ENCODE results near the gene SSB.
A peak's percentile ranks its signal among the peaks of the same experiment; 100 is the strongest.
"Not testable (repeated sequence)": the region's sequence is repeated elsewhere in the genome, so short reads cannot be mapped to it uniquely, and the experiment has no call there.

Gene SSB

GRCh38 chr2:169798718-169799592 lies at the start of gene SSB:
SSB (plus strand) TSS chr2:169798871; CDS start chr2:169800961, 2,090 bp downstream.
- peak; percentile 83 to 86 for DNase-seq (ENCODE audit: low read depth in 2 of 2)

- DNase-seq (ENCODE audit: low read depth in 2 of 2), result no peak
Measured at GRCh38 chr2:169752752-169753151, 45.9 kb upstream of the SSB start.

- no peak for DNase-seq (ENCODE audit: low read depth in 2 of 2)
Measured at GRCh38 chr2:169755083-169755870, 43.4 kb upstream of the SSB start.

GRCh38 chr2:169756342-169756741 lies 42.3 kb upstream of the SSB start:
- no peak for DNase-seq (ENCODE audit: low read depth in 2 of 2)

GRCh38 chr2:169757356-169757755 lies 41.3 kb upstream of the SSB start:
- no peak for DNase-seq (ENCODE audit: low read depth in 2 of 2)

GRCh38 chr2:169757778-169758177 lies 40.9 kb upstream of the SSB start:
- DNase-seq (ENCODE audit: low read depth in 2 of 2), result no peak

GRCh38 chr2:169759987-169760386 lies 38.7 kb upstream of the SSB start:
- DNase-seq (ENCODE audit: low read depth in 2 of 2), result no peak

- DNase-seq (ENCODE audit: low read depth in 2 of 2), result not testable (repeated sequence)
Measured at GRCh38 chr2:169760798-169761197, 37.9 kb upstream of the SSB start.

GRCh38 chr2:169761251-169761969 lies 37.3 kb upstream of the SSB start:
- no peak for DNase-seq (ENCODE audit: low read depth in 2 of 2)

- DNase-seq (ENCODE audit: low read depth in 2 of 2), result no peak
Measured at GRCh38 chr2:169761970-169762292, 36.7 kb upstream of the SSB start.

GRCh38 chr2:169765523-169765922 lies 33.1 kb upstream of the SSB start:
- DNase-seq (ENCODE audit: low read depth in 2 of 2), result no peak

GRCh38 chr2:169767243-169767888 lies 31.3 kb upstream of the SSB start:
- DNase-seq (ENCODE audit: low read depth in 2 of 2), result peak in 1 of 2 donors; percentile 23

- no peak for DNase-seq (ENCODE audit: low read depth in 2 of 2)
Measured at GRCh38 chr2:169768262-169768995, 30.2 kb upstream of the SSB start.

- no peak for DNase-seq (ENCODE audit: low read depth in 2 of 2)
Measured at GRCh38 chr2:169771021-169771420, 27.6 kb upstream of the SSB start.

GRCh38 chr2:169771612-169772011 lies 27.1 kb upstream of the SSB start:
- DNase-seq (ENCODE audit: low read depth in 2 of 2), result no peak

GRCh38 chr2:169772651-169773050 lies 26.0 kb upstream of the SSB start:
- no peak for DNase-seq (ENCODE audit: low read depth in 2 of 2)

- no peak for DNase-seq (ENCODE audit: low read depth in 2 of 2)
Measured at GRCh38 chr2:169775354-169775753, 23.3 kb upstream of the SSB start.

GRCh38 chr2:169775765-169776164 lies 22.9 kb upstream of the SSB start:
- no peak for DNase-seq (ENCODE audit: low read depth in 2 of 2)

- no peak for DNase-seq (ENCODE audit: low read depth in 2 of 2)
Measured at GRCh38 chr2:169776252-169776761, 22.4 kb upstream of the SSB start.

- DNase-seq (ENCODE audit: low read depth in 2 of 2), result no peak
Measured at GRCh38 chr2:169778446-169778845, 20.2 kb upstream of the SSB start.

Measured in stimulated activated CD4-positive, alpha-beta T cell treated with anti-CD3 and anti-CD28 coated beads, Interleukin-1b, Interleukin-23, amount 100 ng/mL, for 1 hour (primary cell).